ENCODE results near the gene DUT. TPM values are rescaled to one million over a fixed set of nuclear protein-coding genes. Genes with fewer than 3 reads are reported as not detected.
"Not testable (repeated sequence)": the region's sequence is repeated elsewhere in the genome, so short reads cannot be mapped to it uniquely, and the experiment has no call there.

Gene DUT
- total and polyA plus RNA-seq, 2 of the 8 experiments (the other 6 are each of a cell fraction or from before 2014, with no cell fraction given), result 71.5 to 246 TPM

DNA sequence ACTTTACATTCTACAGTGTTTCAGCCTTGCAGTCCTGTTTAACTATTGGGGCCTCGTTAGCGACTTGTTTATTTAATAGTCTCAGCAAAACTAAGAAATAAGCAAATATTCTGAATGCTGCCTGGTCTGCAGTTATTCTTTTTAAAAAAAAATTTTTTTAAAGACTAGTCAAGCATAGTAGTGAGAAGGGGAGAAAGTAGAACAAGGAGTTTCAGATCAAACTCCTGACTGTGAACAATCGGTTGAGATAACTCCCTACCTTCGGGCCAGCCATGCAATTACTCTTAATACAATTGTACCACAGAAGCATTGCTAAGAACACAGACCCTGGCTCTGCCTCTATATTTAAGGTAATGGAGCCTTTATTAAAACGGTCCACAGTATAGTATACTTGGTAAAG is 5.8 kb upstream of the DUT start (continued):
- no peak for TF ChIP-seq YY1 (IDR thresholded peaks at IDR 0.05; ENCODE audit: low read depth, low read length)
- TF ChIP-seq RNF2 (IDR thresholded peaks at IDR 0.05; ENCODE audit: borderline replicate concordance, low read depth, low read length, missing control alignments, poor library complexity, severe bottlenecking), result no peak
- no peak for TF ChIP-seq SP4 (IDR thresholded peaks at IDR 0.05; ENCODE audit: low read length)
- TF ChIP-seq KDM5A (IDR thresholded peaks at IDR 0.05; ENCODE audit: low read length), result no peak
- no peak for TF ChIP-seq SUZ12 (IDR thresholded peaks at IDR 0.05; ENCODE audit: low read length)
- no peak for TF ChIP-seq RFX5 (IDR thresholded peaks at IDR 0.05; ENCODE audit: borderline replicate concordance, low read depth, low read length)
- no peak for TF ChIP-seq CTBP2 (IDR thresholded peaks at IDR 0.05; ENCODE audit: borderline replicate concordance, insufficient read depth, insufficient read length, low read length)

DNA sequence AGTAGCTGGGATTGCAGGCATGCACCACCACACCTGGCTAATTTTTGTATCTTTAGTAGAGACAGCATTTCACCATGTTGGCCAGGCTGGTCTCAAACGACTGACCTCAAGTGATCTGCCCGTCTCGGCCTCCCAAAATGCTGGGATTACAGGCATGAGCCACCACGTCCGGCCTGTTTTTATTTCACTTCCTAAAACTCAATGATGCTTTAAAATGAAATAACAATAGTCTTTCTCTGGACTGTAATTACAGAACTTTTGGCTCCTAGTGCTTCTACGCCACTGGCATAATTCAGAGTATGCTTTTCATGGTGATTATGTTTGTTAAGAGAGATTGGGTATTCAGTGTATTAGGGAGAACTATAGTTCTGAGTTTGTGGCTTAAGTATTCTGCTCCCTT is 5.0 kb upstream of the DUT start:
- not testable (repeated sequence) for DNase-seq (ENCODE audit: low read depth in 1 of 2, low spot score in 2 of 2); H3K23ac ChIP-seq (ENCODE audit: insufficient read length); H3K9ac ChIP-seq (replicated peaks in 1 of 4; ENCODE audit: extremely low read depth in 1 of 4, low read depth in 3 of 4, low read length in 3 of 4); H3K4ac ChIP-seq (replicated peaks; ENCODE audit: insufficient read length, low read depth, low read length); H2BK5ac ChIP-seq (ENCODE audit: low read depth, low read length); H3K27ac ChIP-seq (ENCODE audit: low read depth, low read length); H3K56ac ChIP-seq (replicated peaks; ENCODE audit: insufficient read length, low read depth, low read length); H3K14ac ChIP-seq (ENCODE audit: insufficient read length); FAIRE-seq; H2BK20ac ChIP-seq (ENCODE audit: low read length); H3K79me1 ChIP-seq (ENCODE audit: low read depth, low read length); H3K27me3 ChIP-seq (replicated peaks in 1 of 4; ENCODE audit: control insufficient read depth in 3 of 4, extremely low read depth in 1 of 4, insufficient read depth in 3 of 4, low read length in 3 of 4); H4K20me1 ChIP-seq (replicated peaks in 1 of 2; ENCODE audit: control insufficient read depth in 1 of 2, insufficient read depth in 2 of 2, low read length in 2 of 2); H4K91ac ChIP-seq (replicated peaks; ENCODE audit: insufficient read length, low read length); H3K9me3 ChIP-seq (ENCODE audit: insufficient read depth in 2 of 2, low read depth in 1 of 2, low read length in 1 of 2); H3K23me2 ChIP-seq (ENCODE audit: low read depth, low read length); H4K8ac ChIP-seq (ENCODE audit: extremely low read depth, insufficient read depth, low read length); H2AK5ac ChIP-seq (ENCODE audit: low read depth, low read length); H2BK12ac ChIP-seq (ENCODE audit: low read depth, low read length); H3K18ac ChIP-seq (ENCODE audit: extremely low read depth, low read length); H3K4me1 ChIP-seq (replicated peaks in 1 of 4; ENCODE audit: control insufficient read depth in 3 of 4, insufficient read depth in 4 of 4, low read length in 3 of 4); H3K4me2 ChIP-seq (ENCODE audit: insufficient read depth in 1 of 2, low read depth in 2 of 2, low read length in 2 of 2); H4K5ac ChIP-seq (ENCODE audit: insufficient read length, low read depth, low read length); H3K36me3 ChIP-seq (ENCODE audit: control insufficient read depth in 2 of 4, insufficient read depth in 4 of 4, low read length in 3 of 4); H2AFZ ChIP-seq (ENCODE audit: low read length); H2BK15ac ChIP-seq (ENCODE audit: low read length); H3K4me3 ChIP-seq (ENCODE audit: extremely low read depth in 1 of 4, insufficient read depth in 2 of 4, low read depth in 3 of 4, low read length in 4 of 4); H2BK120ac ChIP-seq (replicated peaks; ENCODE audit: low read depth, low read length)
- WGBS, 2 experiments (ENCODE audit: extremely low coverage in 1 of 2, insufficient coverage in 1 of 2, insufficient read length in 1 of 2, insufficient replicate concordance in 2 of 2, low coverage in 1 of 2, low lambda C conversion rate in 2 of 2, missing lambda C conversion rate in 1 of 2), result 84% methylated on average over 6 of the region's 6 CpGs; no CpG with 5 or more reads in 1 of the 2 experiments
- ChIA-PET POLR2A (ENCODE audit: partially characterized antibody) (interaction anchor here (1.1 kb wide), 1 partner anchor 11 kb away, joined by 3 read pairs; no protein-coding TSS in a partner anchor), CTCF (ENCODE audit: partially characterized antibody) (interaction anchor here (4.6 kb wide), 1 partner anchor 9 kb away, joined by 23 read pairs; no protein-coding TSS in a partner anchor)
- H3K79me2 ChIP-seq (ENCODE audit: control insufficient read depth in 1 of 2, insufficient read depth in 2 of 2, low read length in 2 of 2), result peaks cover 0 to 21% of the 10 kb centered on the region in 2 experiments

Measured in H1 (cell line).